GM21825 (cell line): ENCODE measurements around the gene TACR1.
"Not testable (repeated sequence)": the region's sequence is repeated elsewhere in the genome, so short reads cannot be mapped to it uniquely, and the experiment has no call there.

Source experiments
- ATAC-seq: cut with Tn5 transposase; IDR thresholded peaks from one replicate; pipeline ENCODE4 v1.9.1; 2021; ENCODE audit warnings: mild to moderate bottlenecking, moderate library complexity; ENCODE audit not compliant: unreplicated experiment

TACR1 gene, protein sequence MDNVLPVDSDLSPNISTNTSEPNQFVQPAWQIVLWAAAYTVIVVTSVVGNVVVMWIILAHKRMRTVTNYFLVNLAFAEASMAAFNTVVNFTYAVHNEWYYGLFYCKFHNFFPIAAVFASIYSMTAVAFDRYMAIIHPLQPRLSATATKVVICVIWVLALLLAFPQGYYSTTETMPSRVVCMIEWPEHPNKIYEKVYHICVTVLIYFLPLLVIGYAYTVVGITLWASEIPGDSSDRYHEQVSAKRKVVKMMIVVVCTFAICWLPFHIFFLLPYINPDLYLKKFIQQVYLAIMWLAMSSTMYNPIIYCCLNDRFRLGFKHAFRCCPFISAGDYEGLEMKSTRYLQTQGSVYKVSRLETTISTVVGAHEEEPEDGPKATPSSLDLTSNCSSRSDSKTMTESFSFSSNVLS

DNA sequence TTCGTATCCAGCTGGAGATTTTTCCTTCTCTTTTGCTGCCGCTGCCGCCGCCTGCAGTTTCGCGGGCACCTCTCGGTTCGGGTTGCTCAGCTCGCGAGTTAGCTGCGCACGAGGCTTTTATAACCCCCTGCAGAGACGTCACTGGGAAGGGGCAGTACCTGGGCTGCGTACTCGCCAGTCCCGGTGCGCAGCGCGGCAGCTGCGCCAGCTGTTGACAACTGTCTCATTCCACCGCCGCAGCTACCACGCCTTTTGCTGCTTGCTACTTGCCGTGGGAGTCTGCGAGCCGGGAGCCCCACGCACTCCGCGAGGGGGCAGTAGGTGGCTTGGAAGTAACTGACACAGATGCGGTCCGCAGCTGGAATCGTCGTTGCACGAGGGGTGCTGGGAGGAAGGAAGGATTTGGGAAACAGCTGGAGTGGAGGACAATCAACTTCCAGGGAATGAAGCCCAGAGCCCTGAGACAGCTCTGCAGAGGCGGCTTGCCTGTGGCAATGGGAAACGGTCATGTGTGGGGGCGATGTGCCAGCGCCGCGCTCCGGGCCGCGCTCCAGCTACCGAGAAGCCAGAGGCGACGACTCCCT lies at the start of gene TACR1:
TACR1 (minus strand) TSS at position 93 of the 584 bp plus-strand sequence. CDS start 586 bp downstream, outside the sequence.
- ATAC-seq, result peak; percentile 77

DNA sequence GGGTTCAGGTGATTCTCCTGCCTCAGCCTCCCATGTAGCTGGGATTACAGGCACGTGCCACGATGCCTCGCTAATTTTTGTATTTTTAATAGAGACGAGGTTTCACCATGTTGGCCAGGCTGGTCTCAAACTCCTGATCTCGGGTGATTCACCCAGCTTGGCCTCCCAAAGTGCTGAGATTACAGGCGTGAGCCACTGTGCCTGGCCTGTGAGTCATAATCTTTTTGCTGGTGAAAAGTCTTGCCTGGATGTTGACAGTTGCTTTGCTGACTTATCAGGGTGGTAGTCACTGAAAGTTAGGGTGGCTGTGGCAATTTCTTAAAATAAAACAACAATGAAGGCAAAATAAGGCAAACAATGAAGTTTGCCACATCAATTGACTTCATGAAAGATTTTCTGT lies 49.3 kb upstream of the TACR1 start:
- not testable (repeated sequence) for ATAC-seq

DNA sequence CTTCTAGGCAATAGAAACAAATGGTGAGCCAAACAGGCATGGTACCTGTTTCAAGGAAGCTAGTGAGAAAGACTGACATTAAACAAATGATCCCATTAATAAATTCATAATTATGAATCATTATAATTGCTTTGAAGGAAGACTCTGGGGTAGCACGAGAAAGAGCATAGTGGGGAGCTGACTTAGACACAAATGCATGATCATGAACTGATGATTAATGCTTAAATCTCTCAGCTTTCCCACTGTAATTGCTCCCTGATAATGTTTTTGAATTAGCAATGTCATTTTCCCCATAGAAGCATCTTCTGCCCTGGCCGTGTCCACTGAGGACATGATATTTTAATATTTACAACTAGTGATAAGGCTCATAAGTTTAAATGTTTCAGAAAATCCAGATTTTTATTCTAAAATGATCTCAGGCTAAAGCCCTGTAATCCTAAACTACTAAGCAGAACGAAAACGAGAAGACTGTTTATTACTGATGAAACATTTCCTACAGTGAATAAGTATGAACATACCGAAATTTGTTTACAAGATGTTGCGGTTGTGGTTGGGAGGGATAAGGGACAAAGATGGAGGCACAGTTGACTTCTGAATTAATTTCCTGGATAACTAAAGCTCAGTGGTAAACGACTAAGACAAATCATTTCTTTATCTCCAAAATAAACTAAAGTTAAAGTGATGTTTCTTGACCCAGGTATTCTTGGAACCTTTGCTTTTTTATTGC lies 47.3 kb upstream of the TACR1 start:
- ATAC-seq, result no peak

DNA sequence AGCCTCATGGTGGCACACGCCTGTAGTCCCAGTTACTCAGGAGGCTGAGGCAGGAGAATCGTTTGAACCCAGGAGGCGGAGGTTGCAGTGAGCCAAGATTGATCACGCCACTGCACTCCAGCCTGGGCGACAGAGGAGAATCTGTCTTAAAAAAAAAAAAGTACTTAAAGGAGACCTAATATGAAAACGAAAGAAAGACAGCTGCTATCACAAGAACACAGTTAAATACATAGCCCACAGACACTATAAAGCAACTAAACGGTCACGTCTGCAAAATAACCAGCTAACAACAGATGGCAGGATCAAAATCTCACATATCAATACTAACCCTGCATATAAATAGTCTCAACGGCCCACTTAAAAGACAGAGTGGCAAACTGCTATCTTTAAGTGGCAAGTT lies 43.9 kb upstream of the TACR1 start:
- no peak for ATAC-seq

DNA sequence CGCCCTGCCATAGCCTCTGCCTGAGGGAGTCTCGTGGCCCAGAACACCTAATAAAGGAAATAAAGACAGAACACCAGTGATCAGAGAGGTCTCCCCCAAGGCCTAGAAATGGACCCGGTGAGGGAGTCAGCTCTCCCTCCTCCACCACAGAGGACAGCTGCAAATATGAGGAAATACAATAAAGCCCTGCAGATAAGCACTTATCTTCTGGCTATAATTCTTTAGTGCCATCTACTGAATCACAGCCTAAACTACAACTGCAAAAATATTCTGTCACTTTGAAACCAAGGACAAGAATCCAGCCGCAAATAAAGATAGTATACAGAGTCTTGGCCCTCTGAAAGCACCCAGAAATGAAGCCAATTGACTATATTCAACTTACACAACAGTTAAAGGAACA lies 42.4 kb upstream of the TACR1 start:
- ATAC-seq, result no peak

DNA sequence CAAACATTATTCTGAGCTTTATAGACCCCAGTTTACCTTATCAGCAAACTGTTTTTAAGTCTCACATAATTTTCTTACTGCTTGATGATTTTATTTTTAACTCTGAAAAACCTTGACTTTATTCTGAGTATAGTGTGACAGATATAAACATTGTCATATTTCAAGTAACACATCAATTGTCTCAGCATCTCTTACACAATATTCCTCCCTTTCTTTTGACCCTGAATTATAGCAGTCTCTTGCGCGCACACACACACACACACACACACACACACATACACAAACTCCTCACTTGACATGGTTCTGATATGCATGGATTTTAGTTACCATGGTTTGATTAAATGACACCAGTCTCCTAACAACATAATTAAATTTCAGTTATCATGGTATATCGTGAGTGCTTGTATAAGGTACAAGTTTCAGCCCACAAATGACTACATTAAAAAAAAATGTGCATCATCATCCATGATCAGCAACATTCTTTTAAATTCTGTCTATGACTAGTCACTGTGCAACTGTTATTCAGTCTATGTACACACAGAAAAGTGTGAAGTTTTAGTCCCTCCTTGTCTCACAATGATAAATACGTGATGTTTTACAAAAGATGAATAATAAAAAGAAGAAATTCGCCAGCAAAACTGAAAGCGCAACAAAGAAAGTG lies 39.5 kb upstream of the TACR1 start:
- ATAC-seq, result no peak

DNA sequence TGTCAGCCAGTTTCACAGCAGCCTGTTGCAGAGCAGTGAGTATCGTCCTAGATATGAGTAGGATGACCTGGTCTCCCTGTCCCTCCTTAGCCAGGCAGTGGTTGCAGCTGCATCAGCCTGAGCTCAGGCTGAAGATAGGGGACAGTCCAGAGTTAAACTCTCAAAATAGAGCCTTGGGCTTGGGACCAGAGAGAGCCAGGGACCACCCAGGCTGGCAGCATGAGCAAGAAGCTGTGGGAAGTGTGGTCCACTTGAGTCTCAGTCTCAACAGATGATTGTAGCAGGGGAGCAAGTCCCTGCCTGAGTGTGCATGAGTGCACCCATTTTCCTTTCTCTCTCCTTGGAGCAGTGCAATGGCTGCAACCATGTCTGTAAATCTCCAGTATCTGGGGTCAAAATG lies 38.0 kb upstream of the TACR1 start:
- ATAC-seq, result no peak

DNA sequence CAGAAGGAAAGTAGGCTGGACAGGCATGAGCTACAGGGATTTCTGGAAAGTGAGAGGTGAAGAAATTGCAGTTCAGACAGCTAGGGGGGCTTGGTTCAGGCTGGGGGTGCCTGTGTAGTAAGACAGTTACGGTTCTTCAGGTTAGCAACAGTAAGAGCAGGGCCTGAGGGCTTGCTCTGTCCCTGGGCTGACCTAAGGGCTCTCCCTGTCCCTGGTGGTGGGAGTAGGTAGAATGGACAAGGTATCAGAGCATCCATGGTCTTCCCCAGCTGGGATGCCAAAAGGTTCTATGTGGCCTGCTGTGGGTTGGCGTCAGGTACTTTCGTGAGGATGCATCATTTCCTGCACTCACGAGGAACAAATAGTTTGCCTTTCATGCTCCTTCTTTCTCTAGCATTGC lies 34.6 kb upstream of the TACR1 start:
- no peak for ATAC-seq

DNA sequence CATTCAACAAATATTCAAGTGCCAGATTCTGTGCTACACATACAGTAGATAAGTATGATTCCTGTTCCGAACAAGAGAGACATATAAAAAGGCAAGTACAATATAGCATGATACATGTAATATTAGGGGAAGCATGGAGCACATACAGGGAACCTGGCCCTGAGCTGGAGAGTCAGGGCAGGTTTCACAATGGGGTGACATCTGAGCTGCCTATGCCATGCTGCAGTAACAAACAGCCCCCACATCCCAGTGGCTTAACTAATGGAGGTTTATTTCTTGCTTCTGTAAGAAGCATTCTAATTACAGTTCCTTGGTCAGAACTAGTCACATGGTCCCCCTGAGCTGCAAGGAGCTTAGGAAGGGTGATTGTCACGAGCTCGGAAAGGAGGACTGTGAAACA lies 27.3 kb upstream of the TACR1 start:
- no peak for ATAC-seq

DNA sequence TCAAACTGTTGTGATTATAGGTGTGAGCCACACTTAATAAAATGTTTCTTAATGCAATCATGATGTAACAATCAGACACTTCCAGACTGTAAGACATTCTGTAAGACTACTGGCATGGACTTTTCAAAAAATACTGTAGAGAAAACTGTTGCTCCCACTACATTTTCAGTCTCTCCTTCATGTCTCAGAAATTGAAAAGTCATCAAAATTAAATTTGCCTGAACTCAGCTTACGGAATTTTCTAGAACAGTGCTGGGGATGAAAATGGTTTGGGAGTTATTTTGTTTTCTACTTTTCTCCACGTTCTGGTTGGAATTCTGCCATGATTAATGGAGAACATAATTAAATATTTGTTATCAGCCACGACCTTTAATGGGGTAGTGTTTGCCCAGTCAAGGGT lies 26.8 kb upstream of the TACR1 start:
- no peak for ATAC-seq

DNA sequence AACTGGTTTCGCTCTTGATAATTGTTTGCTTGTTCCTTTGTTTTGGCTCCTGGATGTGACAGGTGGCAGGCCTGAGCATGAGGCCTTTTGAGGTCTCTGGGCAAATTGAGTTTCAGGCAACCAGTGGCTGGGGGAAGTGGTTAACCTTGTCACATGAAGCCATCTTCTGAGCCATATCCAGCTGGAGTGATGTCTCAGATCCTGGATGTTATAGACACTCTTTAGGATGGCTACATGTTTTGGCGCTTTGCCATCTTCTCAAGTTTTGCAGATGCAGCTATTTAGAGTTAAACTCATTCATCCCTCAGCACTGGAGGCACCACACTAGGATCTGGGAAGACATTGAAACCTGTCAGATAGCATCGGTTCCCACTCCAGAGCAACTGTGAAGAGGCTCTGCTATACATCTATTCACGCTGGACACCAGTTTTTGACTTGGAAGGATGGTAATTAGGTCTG lies 25.3 kb upstream of the TACR1 start:
- ATAC-seq, result no peak

DNA sequence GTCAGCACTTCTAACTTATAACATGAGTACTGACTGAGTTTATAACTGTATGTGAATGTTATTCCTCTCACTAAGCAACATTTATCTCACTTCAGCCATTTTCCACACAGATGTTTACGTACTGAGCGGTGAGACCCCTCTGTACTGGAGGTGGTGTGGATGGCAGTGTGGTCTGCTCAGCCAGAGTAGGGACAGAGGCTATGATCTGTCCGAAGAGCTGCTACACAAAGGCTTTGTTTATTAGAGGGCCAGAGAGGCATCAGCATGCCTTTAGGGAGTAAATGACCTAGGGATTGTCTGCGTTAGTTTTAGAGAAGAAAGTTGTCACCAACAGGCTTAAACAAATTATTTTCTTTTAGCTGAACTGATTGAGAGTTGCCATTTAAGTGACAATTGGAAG lies 23.2 kb upstream of the TACR1 start:
- no peak for ATAC-seq

DNA sequence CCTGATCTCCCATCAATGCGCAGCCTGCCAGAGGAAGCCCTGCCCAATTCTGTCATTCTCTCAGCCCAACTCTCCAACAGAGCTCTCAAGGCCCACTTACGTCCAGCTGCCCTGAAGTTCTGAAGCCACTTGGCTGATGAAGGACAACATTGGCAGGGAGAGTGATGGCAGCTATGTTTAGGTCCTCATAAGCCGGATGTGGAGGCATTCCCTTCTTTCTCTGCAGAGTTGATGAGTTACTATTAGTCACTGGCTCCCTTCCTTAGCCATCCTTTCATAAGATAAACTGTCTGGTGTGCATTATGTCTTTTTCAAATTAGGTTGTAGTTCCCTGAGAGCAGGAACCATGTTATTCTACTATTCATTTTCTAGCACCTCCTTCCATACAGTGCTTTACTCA lies 22.5 kb upstream of the TACR1 start:
- ATAC-seq, result no peak

DNA sequence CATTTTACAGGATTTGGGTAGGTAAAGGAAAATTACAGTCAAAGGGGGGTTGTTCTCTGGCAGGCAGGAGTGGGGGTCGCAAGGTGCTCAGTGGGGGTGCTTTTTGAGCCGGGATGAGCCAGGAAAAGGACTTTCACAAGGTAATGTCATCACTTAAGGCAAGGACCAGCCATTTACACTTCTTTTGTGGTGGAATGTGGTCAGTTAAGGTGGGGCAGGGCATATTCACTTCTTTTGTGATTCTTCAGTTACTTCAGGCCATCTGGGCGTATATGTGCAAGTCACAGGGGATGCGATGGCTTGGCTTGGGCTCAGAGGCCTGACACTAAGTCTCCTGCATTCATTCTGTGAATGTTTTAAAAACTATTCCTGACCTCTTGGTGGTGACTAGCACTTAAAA lies 19.9 kb upstream of the TACR1 start:
- ATAC-seq, result not testable (repeated sequence)

DNA sequence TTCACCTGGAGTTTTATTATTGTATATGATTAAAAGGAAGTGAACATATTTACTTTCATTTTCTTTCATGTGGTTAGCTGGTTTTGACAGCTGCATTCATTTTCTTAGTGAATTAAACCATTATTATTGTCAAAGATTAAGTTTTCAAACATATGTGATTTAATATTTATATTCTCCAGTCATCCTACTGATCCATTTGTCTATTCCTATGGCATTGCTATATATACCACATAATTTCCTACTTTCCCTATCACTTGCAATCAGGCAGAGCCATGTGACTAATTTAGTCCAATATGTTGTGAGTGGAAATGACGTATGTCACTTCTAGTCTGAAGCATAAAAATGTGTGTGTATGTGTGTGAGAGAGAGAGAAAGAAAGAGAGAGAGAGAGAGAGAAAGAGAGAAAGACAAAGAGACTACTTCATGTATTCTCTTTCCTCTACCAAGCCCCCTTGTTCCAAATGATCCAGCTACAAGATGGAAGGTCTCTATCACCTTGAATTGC lies 12.0 kb upstream of the TACR1 start:
- ATAC-seq, result no peak

DNA sequence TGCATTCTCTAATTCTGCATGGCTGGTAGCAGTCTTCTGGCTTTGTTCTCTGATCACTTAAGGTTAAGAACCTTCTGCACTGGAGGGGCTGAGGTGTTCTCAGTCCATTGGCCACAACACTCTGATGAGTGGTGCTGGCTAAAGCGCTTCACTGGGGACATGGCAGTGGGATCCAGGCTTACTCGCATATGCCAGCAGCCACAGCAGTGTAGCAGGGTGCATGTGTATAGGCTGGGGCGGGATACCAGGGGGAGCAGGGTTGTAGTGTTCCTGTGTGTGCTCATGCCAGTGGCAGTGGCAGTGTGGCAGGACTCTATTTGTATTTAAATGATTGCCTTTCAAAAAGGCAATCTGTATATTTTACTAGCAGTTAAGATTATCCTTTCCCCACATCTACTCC lies 11.1 kb upstream of the TACR1 start:
- ATAC-seq, result no peak

DNA sequence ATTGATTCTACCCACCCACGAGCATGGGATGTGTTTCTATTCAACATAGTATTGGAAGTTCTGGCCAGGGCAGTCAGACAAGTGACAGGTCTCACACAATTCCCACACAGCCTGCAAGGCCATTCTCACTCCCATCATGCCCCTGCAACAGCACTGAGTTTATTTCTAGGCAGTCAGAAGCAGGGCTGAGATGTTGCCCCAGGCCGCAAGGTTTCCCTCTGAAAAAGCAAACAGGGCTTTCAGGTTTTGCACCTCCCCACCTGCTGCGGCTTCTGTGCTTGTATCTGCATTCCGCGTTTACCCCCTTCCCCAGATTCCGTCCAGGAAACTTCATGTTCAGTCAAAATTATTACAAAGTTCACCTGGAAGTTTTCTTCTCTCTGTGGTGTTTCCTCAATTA lies 9.4 kb upstream of the TACR1 start:
- ATAC-seq, result no peak

DNA sequence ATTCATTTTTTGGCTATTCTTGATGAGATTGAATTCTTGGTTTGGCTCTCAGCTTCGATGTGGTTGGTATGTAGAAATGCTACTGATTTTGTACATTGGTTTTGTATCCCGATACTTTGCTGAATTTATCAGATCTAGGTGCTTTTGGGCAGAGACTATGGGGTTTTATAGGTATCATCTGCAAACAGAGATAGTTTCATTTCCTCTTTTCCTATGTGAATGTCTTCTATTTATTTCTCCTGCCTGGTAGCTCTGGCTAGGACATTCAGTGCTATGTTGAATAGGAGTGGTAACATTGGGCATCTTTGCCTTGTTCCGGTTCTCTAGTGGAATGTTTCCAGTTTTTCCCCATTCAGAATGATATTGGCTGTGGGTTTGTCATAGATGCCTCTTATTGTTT lies 5.5 kb upstream of the TACR1 start:
- no peak for ATAC-seq

DNA sequence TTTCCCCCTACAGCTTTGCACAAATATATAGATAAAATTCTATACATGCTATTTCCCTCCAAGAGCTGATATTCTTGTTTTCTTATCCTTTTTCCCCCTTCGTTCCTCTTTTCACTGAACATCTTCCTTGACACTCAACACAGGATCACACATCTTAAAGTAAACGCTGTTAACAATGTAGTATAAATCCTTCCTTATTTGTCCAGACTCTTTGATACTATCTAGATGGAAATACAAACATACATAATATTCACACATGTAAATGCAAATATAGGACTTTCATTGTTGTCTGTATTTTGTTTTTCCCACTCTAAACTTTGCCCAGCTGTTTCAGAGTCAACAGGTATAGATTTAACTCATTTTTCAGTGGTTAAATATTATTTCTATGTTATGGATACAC lies 3.0 kb upstream of the TACR1 start:
- ATAC-seq, result no peak

DNA sequence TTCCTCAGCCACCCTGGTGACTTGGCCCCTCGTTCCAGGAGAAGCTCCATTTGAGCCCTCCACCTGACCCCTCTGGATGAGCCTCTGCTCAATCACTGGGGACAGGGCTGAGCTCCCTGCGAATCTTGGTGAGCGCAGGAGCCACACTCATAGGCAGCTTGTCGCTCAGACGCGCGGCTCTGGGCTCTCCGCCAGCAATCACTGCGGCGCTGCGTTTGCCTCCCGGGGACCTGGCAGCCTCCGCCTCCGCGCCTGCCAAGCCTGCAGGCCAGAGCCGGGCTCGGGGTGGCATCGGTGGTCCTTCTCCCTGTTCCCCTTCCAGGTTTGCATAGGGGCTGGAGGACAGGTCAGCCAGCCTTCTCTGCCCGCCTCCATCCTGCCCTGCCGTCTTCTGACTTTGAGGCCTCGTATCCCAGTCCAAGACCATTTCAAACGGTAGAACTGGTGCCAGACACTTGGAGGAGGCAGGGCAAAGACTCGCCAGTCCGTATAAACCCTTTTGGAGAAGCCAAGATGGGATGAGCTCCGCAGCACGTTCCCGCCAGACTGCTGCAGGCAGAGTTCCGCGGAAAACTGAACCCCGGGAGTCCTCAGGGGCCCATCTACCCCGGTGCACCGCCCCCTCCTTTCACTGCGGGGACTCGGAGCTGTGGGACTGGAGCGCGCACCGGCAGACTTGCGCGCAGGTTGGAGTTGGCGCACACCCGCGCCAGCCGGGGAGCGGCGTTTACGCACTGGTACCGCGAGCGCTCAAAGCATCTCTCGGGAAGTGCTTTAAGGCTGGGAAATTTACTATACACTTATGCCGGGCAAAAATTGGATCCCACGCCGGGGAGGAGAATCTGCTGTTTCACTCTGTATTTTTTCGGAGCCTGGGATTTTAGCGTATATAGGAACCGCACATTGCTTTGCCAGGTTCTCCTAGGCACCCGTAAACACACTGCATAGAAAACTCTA lies 1.1 kb upstream of the TACR1 start:
- no peak for ATAC-seq
